OCI-LY7 (cell line): ENCODE data around the gene SIRT4. TPM values are rescaled to one million over a fixed set of nuclear protein-coding genes. Genes with fewer than 3 reads are reported as not detected.

ENCODE experiments used
- BruUV-seq: library from RNA; stranded (reverse); fragments of 400-500 nt; replicated peaks from 2 replicates; lab custom pipeline; 2021; lab: Mats Ljungman, UMichigan
- CTCF ChIA-PET: fragments of 300-600 bp; sonication (Branson Sonifier 250); formaldehyde crosslinking; loops from one replicate; lab custom pipeline; 2022; ENCODE audit warnings: antibody characterized with exemption; ENCODE audit not compliant: unreplicated experiment; lab: Charles Lee
- POLR2A ChIA-PET: fragments of 300-600 bp; sonication (Branson Sonifier 250); formaldehyde crosslinking; loops from one replicate; lab custom pipeline; 2022; ENCODE audit warnings: antibody characterized with exemption; lab: Charles Lee
- DNase-seq: peaks from one replicate; pipeline ENCODE4 v3.0.0-alpha.2; 2015; ENCODE audit warnings: low spot score
- H2AFZ ChIP-seq: fragments of 200-600 bp; sonication (generic), shearing (Covaris generic); 2 replicates; pipeline ENCODE4 v1.6.1; 2014; ENCODE audit warnings: mild to moderate bottlenecking, antibody characterized with exemption, low read length, moderate library complexity
- H3K27ac ChIP-seq: fragments of 200-600 bp; sonication (generic); 2 replicates; pipeline ENCODE4 v1.5.1; 2014; ENCODE audit warnings: mixed run types, low read depth, mild to moderate bottlenecking, moderate library complexity, low read length, inconsistent platforms; ENCODE audit not compliant: poor library complexity, severe bottlenecking
- H3K36me3 ChIP-seq: fragments of 200-600 bp; sonication (generic); 2 replicates; pipeline ENCODE4 v1.6.1; 2014; ENCODE audit warnings: mild to moderate bottlenecking, antibody characterized with exemption, low read length, moderate library complexity, mixed read lengths; ENCODE audit not compliant: insufficient read depth
- H3K4me1 ChIP-seq: fragments of 200-600 bp; sonication (generic); 2 replicates; pipeline ENCODE4 v1.5.1; 2014; ENCODE audit warnings: mild to moderate bottlenecking, low read length; ENCODE audit not compliant: insufficient read depth, poor library complexity, severe bottlenecking
- H3K4me2 ChIP-seq: fragments of 200-600 bp; sonication (generic); 2 replicates; pipeline ENCODE4 v1.6.1; 2014; ENCODE audit warnings: mild to moderate bottlenecking, low read length
- H3K4me3 ChIP-seq: fragments of 200-600 bp; sonication (generic); 2 replicates; pipeline ENCODE4 v1.5.1; 2014; ENCODE audit warnings: mild to moderate bottlenecking, low read depth, low read length; ENCODE audit not compliant: poor library complexity, severe bottlenecking
- H3K79me2 ChIP-seq: fragments of 200-600 bp; sonication (generic); 2 replicates; pipeline ENCODE4 v1.6.1; 2016; ENCODE audit warnings: low read depth, mild to moderate bottlenecking, low read length, moderate library complexity, mixed read lengths; ENCODE audit not compliant: insufficient read depth
- H3K9me2 ChIP-seq: fragments of 200-600 bp; sonication (generic); 2 replicates; pipeline ENCODE4 v1.6.1; 2016; ENCODE audit warnings: mild to moderate bottlenecking, low read length, mixed read lengths; ENCODE audit not compliant: insufficient read depth
- H3K9me3 ChIP-seq: fragments of 200-600 bp; sonication (generic); 2 replicates; pipeline ENCODE4 v1.6.1; 2014; ENCODE audit warnings: mild to moderate bottlenecking, mixed run types, low read length, mixed read lengths
- H4K20me1 ChIP-seq: fragments of 200-600 bp; sonication (generic); 2 replicates; pipeline ENCODE4 v1.6.1; 2014; ENCODE audit warnings: mild to moderate bottlenecking, antibody characterized with exemption, low read length, moderate library complexity, mixed read lengths; ENCODE audit not compliant: insufficient read depth
- EZH2phosphoT487 ChIP-seq: fragments of 200-600 bp; sonication (generic); IDR thresholded peaks from 2 replicates; pipeline ENCODE4 v1.6.1; 2018; ENCODE audit warnings: low read depth, borderline replicate concordance, mild to moderate bottlenecking, mixed run types, antibody characterized with exemption, low read length, moderate library complexity, mixed read lengths
- intact Hi-C: fragments of 100-400 bp; cut with micrococcal nuclease; formaldehyde crosslinking; loops from one replicate; pipeline ENCODE4 v1.10.0; 2022; ENCODE audit not compliant: unreplicated experiment
- total RNA-seq, 2 experiments: library from RNA; depleted of rRNA in 1 of 2; stranded (reverse); fragments of >200 nt in 1 of 2; shearing (Covaris generic) in 1 of 2; gene quantifications; 2 replicates each; pipeline ENCODE4 v1.2.3, GENCODE V29; 2014 to 2022
- TF ChIP-seq, protein P1 (sequence below): fragments of 200-600 bp; sonication (generic); conservative IDR thresholded peaks from 2 replicates; pipeline ENCODE4 v1.5.1; 2014; ENCODE audit warnings: mild to moderate bottlenecking, antibody characterized with exemption, low read length, moderate library complexity, mixed read lengths

SIRT4 gene
- total RNA-seq, 2 experiments from 2014 or later, result 1.4 to 2.1 TPM

GRCh38 chr12:120266180-120266870 is 35.8 kb upstream of the SIRT4 start:
- ChIA-PET POLR2A (interaction anchor here (0.8 to 3.9 kb wide), 4 partner anchors 25 to 38 kb away, joined by 3 to 24 read pairs (median 12); partner anchors contain the start of genes RNU4-1 and RNU4-2), CTCF (interaction anchor here (1.0 to 7.2 kb wide), 3 partner anchors 36 to 144 kb away, joined by 4 to 68 read pairs (median 4); no protein-coding TSS in a partner anchor)
- H3K79me2 ChIP-seq, result no peaks in the 10 kb centered on the region
- peak overlapping the region; percentile 56 for H3K4me3 ChIP-seq
- no peaks in the 10 kb centered on the region for H3K36me3 ChIP-seq
- H3K9me2 ChIP-seq, result no peaks in the 10 kb centered on the region
- no peak overlapping the region for H3K27ac ChIP-seq
- intact Hi-C loops, result loop anchor here (10.0 kb wide), 1 partner anchor 182 kb away; no protein-coding TSS in a partner anchor
- BruUV-seq, result no TSS peak
- no peak overlapping the region for H2AFZ ChIP-seq
- DNase-seq, result no peak
- TF ChIP-seq EZH2phosphoT487, result no peak
- TF ChIP-seq, protein P1, sequence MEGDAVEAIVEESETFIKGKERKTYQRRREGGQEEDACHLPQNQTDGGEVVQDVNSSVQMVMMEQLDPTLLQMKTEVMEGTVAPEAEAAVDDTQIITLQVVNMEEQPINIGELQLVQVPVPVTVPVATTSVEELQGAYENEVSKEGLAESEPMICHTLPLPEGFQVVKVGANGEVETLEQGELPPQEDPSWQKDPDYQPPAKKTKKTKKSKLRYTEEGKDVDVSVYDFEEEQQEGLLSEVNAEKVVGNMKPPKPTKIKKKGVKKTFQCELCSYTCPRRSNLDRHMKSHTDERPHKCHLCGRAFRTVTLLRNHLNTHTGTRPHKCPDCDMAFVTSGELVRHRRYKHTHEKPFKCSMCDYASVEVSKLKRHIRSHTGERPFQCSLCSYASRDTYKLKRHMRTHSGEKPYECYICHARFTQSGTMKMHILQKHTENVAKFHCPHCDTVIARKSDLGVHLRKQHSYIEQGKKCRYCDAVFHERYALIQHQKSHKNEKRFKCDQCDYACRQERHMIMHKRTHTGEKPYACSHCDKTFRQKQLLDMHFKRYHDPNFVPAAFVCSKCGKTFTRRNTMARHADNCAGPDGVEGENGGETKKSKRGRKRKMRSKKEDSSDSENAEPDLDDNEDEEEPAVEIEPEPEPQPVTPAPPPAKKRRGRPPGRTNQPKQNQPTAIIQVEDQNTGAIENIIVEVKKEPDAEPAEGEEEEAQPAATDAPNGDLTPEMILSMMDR, result no peak; the same call in 1 of the 2 replicates
- H3K9me3 ChIP-seq, result no peaks in the 10 kb centered on the region
- no peaks in the 10 kb centered on the region for H4K20me1 ChIP-seq
- peaks cover 6% of the 10 kb centered on the region for H3K4me1 ChIP-seq
- H3K4me2 ChIP-seq, result peak overlapping the region; percentile 50

DNA sequence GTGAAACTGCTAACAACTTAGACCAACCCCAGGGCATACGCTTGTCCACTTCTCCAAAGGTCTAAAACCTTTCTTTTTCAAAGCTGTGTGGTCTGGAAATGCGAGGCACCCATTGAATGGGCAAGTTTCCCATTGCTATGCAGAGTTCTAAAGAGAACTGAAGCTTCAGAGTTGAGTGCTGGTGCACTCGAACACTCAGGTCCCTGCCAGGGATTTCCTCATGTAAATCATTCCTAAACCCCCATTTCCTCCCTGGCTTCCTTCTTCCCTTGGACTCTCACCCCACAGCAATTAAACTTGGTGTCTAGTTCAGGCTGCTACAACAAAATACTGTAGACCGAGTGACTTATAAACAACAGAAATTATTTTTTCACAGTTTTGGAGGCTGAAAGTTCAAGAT is 34.4 kb upstream of the SIRT4 start:
- Histone ChIP-seq H3K4me1 (peaks cover 6% of the 10 kb centered on the region), H3K79me2 (no peaks in the 10 kb centered on the region), H4K20me1 (no peaks in the 10 kb centered on the region), H3K9me3 (no peaks in the 10 kb centered on the region), H2AFZ (no peak overlapping the region), H3K4me3 (no peak overlapping the region), H3K9me2 (no peaks in the 10 kb centered on the region), H3K36me3 (no peaks in the 10 kb centered on the region), H3K27ac (no peak overlapping the region), H3K4me2 (no peak overlapping the region)
- intact Hi-C loops, result loop anchor here (10.0 kb wide), 1 partner anchor 183 kb away; no protein-coding TSS in a partner anchor
- CTCF ChIA-PET, result interaction anchor here (7.2 kb wide), 1 partner anchor 39 kb away, joined by 68 read pairs; no protein-coding TSS in a partner anchor
- TF ChIP-seq EZH2phosphoT487, result no peak
- TF ChIP-seq, protein P1, result no peak
- no TSS peak for BruUV-seq
- POLR2A ChIA-PET, result interaction anchor here (3.9 kb wide), 1 partner anchor 23 kb away, joined by 18 read pairs; the partner anchor contains the start of gene RNU4-2
- no peak for DNase-seq

DNA sequence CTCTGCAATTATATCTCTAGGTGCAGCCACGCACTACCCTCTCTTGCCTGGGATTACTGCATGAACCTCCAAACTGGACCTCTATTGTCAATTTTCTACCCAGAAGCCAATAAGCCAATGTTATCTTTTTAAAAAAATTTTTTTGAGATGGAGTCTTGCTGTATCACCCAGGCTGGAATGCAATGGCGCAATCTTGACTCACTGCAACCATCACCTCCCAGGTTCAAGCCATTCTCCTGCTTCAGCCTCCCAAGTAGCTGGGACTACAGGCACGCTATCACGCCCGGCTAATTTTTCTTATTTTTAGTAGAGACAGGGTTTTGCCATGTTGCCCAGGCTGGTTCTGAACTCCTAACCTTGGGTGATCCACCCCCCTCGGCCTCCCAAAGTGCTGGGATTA is 25.4 kb upstream of the SIRT4 start:
- intact Hi-C loops, result no loop called here
- no peak for TF ChIP-seq EZH2phosphoT487
- TF ChIP-seq, protein P1, result no peak
- no peak overlapping the region for H3K4me3 ChIP-seq
- H4K20me1 ChIP-seq, result no peaks in the 10 kb centered on the region
- no peaks in the 10 kb centered on the region for H3K79me2 ChIP-seq
- DNase-seq, result no peak
- CTCF ChIA-PET, result no interaction called here
- no TSS peak for BruUV-seq
- no peak overlapping the region for H2AFZ ChIP-seq
- no peaks in the 10 kb centered on the region for H3K9me2 ChIP-seq
- no peaks in the 10 kb centered on the region for H3K36me3 ChIP-seq
- no peaks in the 10 kb centered on the region for H3K9me3 ChIP-seq
- no peak overlapping the region for H3K4me2 ChIP-seq
- no peaks in the 10 kb centered on the region for H3K4me1 ChIP-seq
- H3K27ac ChIP-seq, result no peak overlapping the region
- POLR2A ChIA-PET, result no interaction called here
